K562 (cell line): ENCODE measurements around the gene PLCE1. TPM values are rescaled to one million over a fixed set of nuclear protein-coding genes. Genes with fewer than 3 reads are reported as not detected.

ENCODE experiments used
- ATAC-seq: fragments of 200-7000 bp; cut with Tn5 transposase; 3 replicates; pipeline ENCODE4 v1.9.1; 2020; ENCODE audit warnings: moderate library complexity
- BruUV-seq: library from RNA; stranded (reverse); fragments of 400-500 nt; replicated peaks from 2 replicates; lab custom pipeline; 2021; lab: Mats Ljungman, UMichigan
- CTCF ChIA-PET: fragments of 300-600 bp; formaldehyde crosslinking; extraction: SDS; loops from one replicate; lab custom pipeline; 2021; ENCODE audit warnings: low intra/inter-chr PET ratio; lab: Yijun Ruan, JAX
- POLR2A ChIA-PET: fragments of 300-600, 350-650 bp; sonication (Branson Sonifier 250); formaldehyde crosslinking; extraction: SDS; loops from one replicate; lab custom pipeline; 2021; ENCODE audit warnings: antibody characterized with exemption, inconsistent platforms; lab: Yijun Ruan, JAX
- DNase-seq, 4 experiments: peaks; one replicate each; pipeline versions ENCODE4 v3.0.0 to v3.0.0-alpha.2; 2011 to 2018; ENCODE audit warnings: low spot score in 3 of 4, mixed read lengths in 3 of 4; ENCODE audit errors: extremely low read depth in 1 of 4
- FAIRE-seq: peaks from 2 replicates; lab custom pipeline; 2011; peaks lifted over from hg19 to GRCh38; lab: Jason Lieb, UNC
- H2AFZ ChIP-seq: 2 replicates; pipeline ENCODE4 v1.6.0; 2011; ENCODE audit warnings: low read depth, low read length, control low read depth, inconsistent platforms
- H3K27ac ChIP-seq: fragments of 200-600 bp; 3 replicates; pipeline ENCODE4 v1.8.0; 2011; ENCODE audit warnings: low read depth, mild to moderate bottlenecking, control low read depth, inconsistent platforms, low read length, moderate library complexity, mixed read lengths; ENCODE audit errors: extremely low read depth
- H3K27me3 ChIP-seq, 2 experiments: fragments of 300-600 bp in 1 of 2; 2 replicates in 1 of 2; 3 replicates in 1 of 2; pipeline versions ENCODE4 v1.6.0 to v1.8.0; 2011; ENCODE audit warnings: inconsistent platforms in 2 of 2, low read length in 2 of 2, mild to moderate bottlenecking in 1 of 2, mixed read lengths in 1 of 2, moderate library complexity in 1 of 2; ENCODE audit not compliant: control insufficient read depth in 2 of 2, insufficient read depth in 2 of 2
- H3K36me3 ChIP-seq: fragments of 300-600 bp; 3 replicates; pipeline ENCODE4 v1.8.0; 2011; ENCODE audit warnings: mild to moderate bottlenecking, low read length, inconsistent platforms; ENCODE audit not compliant: control insufficient read depth, insufficient read depth
- H3K4me1 ChIP-seq, 2 experiments: fragments of 200-600 bp in 1 of 2; replicated peaks in 1 of 2; 2 replicates in 1 of 2; 3 replicates in 1 of 2; pipeline versions ENCODE4 v1.5.1 to v1.8.0; 2011; ENCODE audit warnings: inconsistent platforms in 2 of 2, low read length in 2 of 2, mild to moderate bottlenecking in 1 of 2, mixed read lengths in 1 of 2, moderate library complexity in 1 of 2; ENCODE audit not compliant: control insufficient read depth in 2 of 2, insufficient read depth in 2 of 2
- H3K4me2 ChIP-seq: 2 replicates; pipeline ENCODE4 v1.6.1; 2011; ENCODE audit warnings: low read length, control low read depth, inconsistent platforms, mixed read lengths; ENCODE audit not compliant: insufficient read depth
- H3K4me3 ChIP-seq: fragments of 200-600 bp; sonication (generic), shearing (Covaris generic); 2 replicates; pipeline ENCODE4 v1.5.1; 2016; ENCODE audit warnings: control low read depth, inconsistent platforms
- H3K79me2 ChIP-seq: fragments of 200-600 bp; 3 replicates; pipeline ENCODE4 v1.8.0; 2011; ENCODE audit warnings: low read length, inconsistent platforms; ENCODE audit not compliant: control insufficient read depth, insufficient read depth
- H3K9ac ChIP-seq, 2 experiments: 2 replicates each; pipeline versions ENCODE4 v1.6.0 to v1.6.1; 2011; ENCODE audit warnings: low read depth in 2 of 2, low read length in 2 of 2, control low read depth in 1 of 2, inconsistent platforms in 1 of 2, mild to moderate bottlenecking in 1 of 2, mixed read lengths in 1 of 2; ENCODE audit not compliant: insufficient read depth in 1 of 2
- H3K9me1 ChIP-seq: one replicate; pipeline ENCODE4 v1.6.0; 2011; ENCODE audit warnings: inconsistent platforms, mild to moderate bottlenecking, low read length, moderate library complexity; ENCODE audit not compliant: control insufficient read depth, insufficient read depth
- H3K9me3 ChIP-seq: replicated peaks from 2 replicates; pipeline ENCODE4 v1.5.1; 2011; ENCODE audit warnings: low read depth, low read length, inconsistent platforms; ENCODE audit not compliant: control insufficient read depth, insufficient read depth
- H4K20me1 ChIP-seq: replicated peaks from 2 replicates; pipeline ENCODE4 v1.6.1; 2011; ENCODE audit warnings: low read length, inconsistent platforms, mixed read lengths; ENCODE audit not compliant: control insufficient read depth, insufficient read depth
- MCM7 ChIP-seq, 2 experiments: fragments of 450-650 bp; IDR thresholded peaks; 2 replicates each; pipeline ENCODE4 v1.6.1; 2016 to 2018
- MTA3 ChIP-seq: fragments of 450-650 bp; formaldehyde crosslinking; IDR thresholded peaks from 2 replicates; pipeline ENCODE4 v1.6.1; 2017; ENCODE audit warnings: mild to moderate bottlenecking, borderline replicate concordance
- NCOR1 ChIP-seq: fragments of 450-650 bp; IDR thresholded peaks from 2 replicates; pipeline ENCODE4 v1.6.1; 2016; ENCODE audit warnings: mild to moderate bottlenecking, moderate library complexity
- RBM14 ChIP-seq: fragments of 200-400 bp; formaldehyde crosslinking; IDR thresholded peaks from 2 replicates; pipeline ENCODE4 v1.6.1; 2018; ENCODE audit warnings: low read depth, mild to moderate bottlenecking, low read length, moderate library complexity, borderline replicate concordance; ENCODE audit not compliant: insufficient read depth
- RBM39 ChIP-seq: fragments of 200-400 bp; formaldehyde crosslinking; optimal IDR thresholded peaks from 2 replicates; pipeline ENCODE3; 2018; ENCODE audit warnings: low read depth, low read length
- SNIP1 ChIP-seq: fragments of 450-650 bp; IDR thresholded peaks from 2 replicates; pipeline ENCODE4 v1.7.1; 2017; ENCODE audit warnings: low read depth, mild to moderate bottlenecking
- THRA ChIP-seq: fragments of 450-650 bp; IDR thresholded peaks from 2 replicates; pipeline ENCODE4 v1.6.1; 2017; ENCODE audit warnings: mild to moderate bottlenecking, moderate library complexity
- XRCC5 ChIP-seq: fragments of 200-400 bp; formaldehyde crosslinking; IDR thresholded peaks from 2 replicates; pipeline ENCODE4 v1.6.1; 2017; ENCODE audit warnings: low read depth, mild to moderate bottlenecking, low read length
- ZFP1 ChIP-seq: fragments of 450-650 bp; formaldehyde crosslinking; IDR thresholded peaks from 2 replicates; pipeline ENCODE4 v1.4.0; 2020; ENCODE audit warnings: mild to moderate bottlenecking, mixed read lengths
- ZNF395 ChIP-seq: fragments of 200-800 bp; sonication (Bioruptor generic); IDR thresholded peaks from 2 replicates; pipeline ENCODE4 v1.6.1; 2017; ENCODE audit warnings: missing genetic modification characterization, missing compliant biosample characterization
- ZNF764 ChIP-seq: fragments of 250-450 bp; sonication (Bioruptor Pico); IDR thresholded peaks from 2 replicates; pipeline ENCODE4 v1.4.0; 2020; ENCODE audit warnings: low read depth, mild to moderate bottlenecking, moderate library complexity
- WGBS: fragments of 100-300 bp; shearing (Covaris generic); methylation state at CpG from one replicate; pipeline ENCODE4 v1.1.6; 2016; ENCODE audit warnings: low coverage, mixed read lengths; ENCODE audit not compliant: insufficient coverage; ENCODE audit errors: missing lambda C conversion rate; 5-methylcytosine and 5-hydroxymethylcytosine counted together
- in situ Hi-C: fragments of 300-500 bp; cut with MboI; formaldehyde crosslinking; loops from 4 replicates; pipeline ENCODE4 v1.15.0; 2018; ENCODE audit warnings: inconsistent platforms, mixed read lengths
- intact Hi-C: fragments of 100-400 bp; cut with micrococcal nuclease; formaldehyde crosslinking; loops from 2 replicates; pipeline ENCODE4 v1.14.2; 2022
- polyA plus RNA-seq, 8 experiments: library from polyadenylated mRNA; depleted of rRNA in 4 of 8; stranded (reverse) in 5 of 8; unstranded in 3 of 8; fragments of >200 nt; fragmentation: Nextera tagmentation in 2 of 8; fragmentation: Illumina TruSeq in 1 of 8; extraction: Ambion mirVana in 2 of 8; extraction: Trizol in 1 of 8; gene quantifications; 2 replicates each; pipeline versions ENCODE4 v1.2.1 to v1.2.3, GENCODE V29; 2011 to 2014; ENCODE audit warnings: inconsistent platforms in 1 of 8, missing spikeins in 1 of 8
- total RNA-seq, 7 experiments: library from RNA; depleted of rRNA in 6 of 7; stranded (reverse); fragments of >200 nt in 6 of 7; fragmentation: Illumina TruSeq in 2 of 7; extraction: Trizol in 2 of 7; gene quantifications; 2 replicates each; pipeline versions ENCODE4 v1.2.1 to v1.2.3, GENCODE V29; 2011 to 2021; ENCODE audit warnings: low replicate concordance in 1 of 7

PLCE1 gene
- total and polyA plus RNA-seq, 9 of the 15 experiments (the other 6 are each of a cell fraction or from before 2014, with no cell fraction given), result under 0.01 to 0.52 (median 0.13) TPM; not detected in 5

- intact Hi-C loops (no loop called here), in situ Hi-C loops (no loop called here)
- DNase-seq (no peak), ATAC-seq (no peak), FAIRE-seq (no peak)
- H2AFZ ChIP-seq, result no peak overlapping the region
- WGBS, result 0% methylated on average over 2 of the region's 2 CpGs
- CTCF ChIA-PET, result no interaction called here
- peaks cover 5 to 15% of the 10 kb centered on the region in 2 experiments for H3K27me3 ChIP-seq
- H3K4me3 ChIP-seq, result no peak overlapping the region
- no peaks in the 10 kb centered on the region for H3K79me2 ChIP-seq
- H3K4me2 ChIP-seq, result no peak overlapping the region
- no peaks in the 10 kb centered on the region for H3K36me3 ChIP-seq
- no peaks in the 10 kb centered on the region for H3K9me1 ChIP-seq
- no TSS peak for BruUV-seq
- H3K4me1 ChIP-seq, result no peaks in the 10 kb centered on the region
- no peak overlapping the region for H3K9ac ChIP-seq
- no peak overlapping the region for H3K27ac ChIP-seq
- POLR2A ChIA-PET, result no interaction called here
- H3K9me3 ChIP-seq, result no peaks in the 10 kb centered on the region
- TF ChIP-seq RBM39 (no peak), SNIP1 (no peak), ZNF764 (CRISPR knock-in tag) (no peak), ZNF395 (CRISPR knock-in tag) (no peak), MTA3 (no peak), XRCC5 (no peak), MCM7 (IDR thresholded peaks at IDR 0.05) (no peak), ZFP1 (CRISPR knock-in tag) (no peak), NCOR1 (no peak), RBM14 (no peak), THRA (no peak)
- H4K20me1 ChIP-seq, result no peaks in the 10 kb centered on the region
These were observed 26.0 kb upstream of the PLCE1 start for GRCh38 chr10:93967756-93968155.
